Kidney (tissue), 14 donors: Measurements from ENCODE around the gene KRT33A. TPM values are rescaled to one million over a fixed set of nuclear protein-coding genes. Genes with fewer than 3 reads are reported as not detected.

Experiments
- DNase-seq, 5 donors: peaks; one replicate each; pipeline ENCODE4 v3.0.0-alpha.2; 2013 to 2020
- FAIRE-seq: peaks from 2 replicates; lab custom pipeline; 2012; peaks lifted over from hg19 to GRCh38; lab: Jason Lieb, UNC
- H3K27ac ChIP-seq, 2 donors: one replicate each; pipeline ENCODE4 v1.7.0; 2013; ENCODE audit warnings: low read depth in 2 of 2, low read length in 2 of 2, inconsistent platforms in 1 of 2
- H3K27me3 ChIP-seq: one replicate; pipeline ENCODE4 v1.7.1; 2013; ENCODE audit warnings: low read length, inconsistent platforms; ENCODE audit not compliant: control insufficient read depth, insufficient read depth
- H3K36me3 ChIP-seq, 3 donors: one replicate each; pipeline versions ENCODE4 v1.7.0 to v1.7.1; 2013; ENCODE audit warnings: low read length in 3 of 3, control low read depth in 1 of 3, inconsistent platforms in 1 of 3; ENCODE audit not compliant: insufficient read depth in 3 of 3, control insufficient read depth in 2 of 3
- H3K4me1 ChIP-seq, 3 donors: one replicate each; pipeline versions ENCODE4 v1.7.0 to v1.7.1; 2013; ENCODE audit warnings: low read length in 3 of 3, inconsistent platforms in 1 of 3, low read depth in 1 of 3; ENCODE audit not compliant: control insufficient read depth in 2 of 3, insufficient read depth in 2 of 3
- H3K4me3 ChIP-seq, 3 donors: one replicate each; pipeline versions ENCODE4 v1.7.0 to v1.8.1; 2013; ENCODE audit warnings: low read length in 3 of 3, control low read depth in 1 of 3, inconsistent platforms in 1 of 3
- H3K9ac ChIP-seq, 3 donors: one replicate each; pipeline versions ENCODE4 v1.7.0 to v1.7.1; 2013; ENCODE audit warnings: low read length in 3 of 3, control low read depth in 1 of 3, inconsistent platforms in 1 of 3
- H3K9me3 ChIP-seq, 3 donors: one replicate each; pipeline versions ENCODE4 v1.7.0 to v1.7.1; 2013; ENCODE audit warnings: low read length in 3 of 3, control low read depth in 1 of 3, inconsistent platforms in 1 of 3; ENCODE audit not compliant: control insufficient read depth in 2 of 3, insufficient read depth in 1 of 3
- intact Hi-C: fragments of 100-400 bp; cut with DNase I; formaldehyde crosslinking; loops from one replicate; pipeline ENCODE4 v1.11.1; 2022
- polyA plus RNA-seq: library from polyadenylated mRNA; stranded (reverse); fragments of 350-450 nt; fragmentation: Illumina TruSeq; extraction: RNeasy Lipid Tissue Mini Kit (QIAGEN cat#74804); gene quantifications from one replicate; pipeline ENCODE4 v1.2.3, GENCODE V29; 2014; ENCODE audit warnings: low read depth, low replicate concordance; ENCODE audit not compliant: insufficient read depth
- total RNA-seq: library from RNA; stranded (reverse); fragmentation: NEBNext Ultra II Directional; extraction: Animal tissue kit (Norgen Biotek cat#: 25700); gene quantifications from one replicate; pipeline ENCODE4 v1.2.1, GENCODE V29; 2021
- TF ChIP-seq, protein P1 (sequence below): IDR thresholded peaks from 3 replicates; pipeline ENCODE4 v1.5.1; 2012; ENCODE audit warnings: mild to moderate bottlenecking, moderate library complexity, borderline replicate concordance; ENCODE audit not compliant: insufficient read depth; ENCODE audit errors: extremely low read depth
- donor health status: control.
- donor health status: control.
- donor health status: control.
- donor health status: control.
- donor health status: control.
- donor health status: DM: yes; HTN: yes; CAD: no.
- donor health status: Normal renal cell carcinoma (clear cell type).

Gene KRT33A
- total and polyA plus RNA-seq, 2 donors from 2014 or later = not detected

DNA sequence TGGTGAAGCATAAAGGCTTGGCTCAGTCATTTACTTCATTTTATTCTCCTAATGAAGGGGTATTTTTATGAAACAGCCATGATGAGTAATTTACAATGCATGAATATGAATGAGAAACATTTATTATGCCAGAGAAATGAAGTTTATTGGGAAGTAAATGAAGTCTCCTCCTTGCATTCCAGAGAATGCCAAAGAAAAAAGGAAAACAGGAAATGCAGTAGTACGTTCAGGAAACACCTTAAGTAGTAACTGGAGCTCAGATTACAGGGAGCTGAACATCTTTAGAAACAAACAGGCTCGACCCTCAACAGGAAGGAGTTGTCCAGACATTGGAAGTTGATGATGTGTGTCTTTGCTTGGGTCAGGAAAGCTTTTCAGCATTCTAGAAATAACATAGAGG, 26.9 kb upstream of the KRT33A start:
- Histone ChIP-seq H3K4me1 (no peaks in the 10 kb centered on the region), H3K9me3 (no peaks in the 10 kb centered on the region), H3K27me3 (no peaks in the 10 kb centered on the region), H3K27ac (peak overlapping the region in 1 of 2 donors; percentile 42), H3K36me3 (no peaks in the 10 kb centered on the region), H3K9ac (no peak overlapping the region), H3K4me3 (no peak overlapping the region)
- no peak for FAIRE-seq
- TF ChIP-seq, protein P1, sequence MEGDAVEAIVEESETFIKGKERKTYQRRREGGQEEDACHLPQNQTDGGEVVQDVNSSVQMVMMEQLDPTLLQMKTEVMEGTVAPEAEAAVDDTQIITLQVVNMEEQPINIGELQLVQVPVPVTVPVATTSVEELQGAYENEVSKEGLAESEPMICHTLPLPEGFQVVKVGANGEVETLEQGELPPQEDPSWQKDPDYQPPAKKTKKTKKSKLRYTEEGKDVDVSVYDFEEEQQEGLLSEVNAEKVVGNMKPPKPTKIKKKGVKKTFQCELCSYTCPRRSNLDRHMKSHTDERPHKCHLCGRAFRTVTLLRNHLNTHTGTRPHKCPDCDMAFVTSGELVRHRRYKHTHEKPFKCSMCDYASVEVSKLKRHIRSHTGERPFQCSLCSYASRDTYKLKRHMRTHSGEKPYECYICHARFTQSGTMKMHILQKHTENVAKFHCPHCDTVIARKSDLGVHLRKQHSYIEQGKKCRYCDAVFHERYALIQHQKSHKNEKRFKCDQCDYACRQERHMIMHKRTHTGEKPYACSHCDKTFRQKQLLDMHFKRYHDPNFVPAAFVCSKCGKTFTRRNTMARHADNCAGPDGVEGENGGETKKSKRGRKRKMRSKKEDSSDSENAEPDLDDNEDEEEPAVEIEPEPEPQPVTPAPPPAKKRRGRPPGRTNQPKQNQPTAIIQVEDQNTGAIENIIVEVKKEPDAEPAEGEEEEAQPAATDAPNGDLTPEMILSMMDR = no peak
- peak in 2 of 5 donors; percentile 22 to 40 for DNase-seq
- intact Hi-C loops = no loop called here

GRCh38 chr17:41369713-41370112, 19.1 kb upstream of the KRT33A start, which contains the start of gene KRT33B:
TSS of gene KRT33B (minus strand) at chr17:41369813. CDS start at chr17:41369750, 63 bp downstream.
- no peak within 1 kb of the TSS for H3K4me3 ChIP-seq
- no peak within 1 kb of the TSS for H3K9ac ChIP-seq
- no peaks in the 10 kb centered on the region for H3K9me3 ChIP-seq
- no peaks in the 10 kb centered on the region for H3K27me3 ChIP-seq
- TF ChIP-seq, protein P1 = no peak
- no peaks in the 10 kb centered on the region for H3K4me1 ChIP-seq
- H3K27ac ChIP-seq = no peak within 1 kb of the TSS
- H3K36me3 ChIP-seq = no peaks in the 10 kb centered on the region
- DNase-seq = no peak
- FAIRE-seq = no peak
- intact Hi-C loops = no loop called here

GRCh38 chr17:41369023-41369422, 18.4 kb upstream of the KRT33A start:
- no peak overlapping the region for H3K9ac ChIP-seq
- H3K27me3 ChIP-seq = no peaks in the 10 kb centered on the region
- no peaks in the 10 kb centered on the region for H3K9me3 ChIP-seq
- H3K27ac ChIP-seq = no peak overlapping the region
- no peaks in the 10 kb centered on the region for H3K36me3 ChIP-seq
- TF ChIP-seq, protein P1 = no peak
- intact Hi-C loops = no loop called here
- H3K4me3 ChIP-seq = no peak overlapping the region
- no peaks in the 10 kb centered on the region for H3K4me1 ChIP-seq
- no peak for DNase-seq
- no peak for FAIRE-seq

- no peak overlapping the region for H3K4me3 ChIP-seq
- intact Hi-C loops = no loop called here
- H3K4me1 ChIP-seq = no peaks in the 10 kb centered on the region
- H3K27ac ChIP-seq = no peak overlapping the region
- no peaks in the 10 kb centered on the region for H3K9me3 ChIP-seq
- no peaks in the 10 kb centered on the region for H3K27me3 ChIP-seq
- TF ChIP-seq, protein P1 = no peak
- no peaks in the 10 kb centered on the region for H3K36me3 ChIP-seq
- no peak overlapping the region for H3K9ac ChIP-seq
- FAIRE-seq = no peak
- no peak for DNase-seq
Observed at GRCh38 chr17:41367426-41368075, 16.9 kb upstream of the KRT33A start.
